Activated T-helper 1 cell treated with anti-CD3 and anti-CD28 coated beads, Interleukin-12 subunit alpha, Interleukin-12 subunit beta, Interleukin-2, Interleukin-4 antibody, amounts not matched to agents 30 ng/mL and 10 ng/mL and 1 ng/mL, durations not matched to agents 14 hours and 24 hours and 36 hours (primary cell): ENCODE results near the gene DCLK2. TPM values are rescaled to one million over a fixed set of nuclear protein-coding genes. Genes with fewer than 3 reads are reported as not detected.

Experiments
- DNase-seq: peaks from one replicate; pipeline ENCODE4 v3.0.0; 2021; ENCODE audit warnings: low spot score
- H3K27ac Mint-ChIP-seq: one replicate; pipeline ENCODE4 v1.8.0; 2021; ENCODE audit warnings: mild to moderate bottlenecking, mixed read lengths
- H3K27me3 Mint-ChIP-seq: one replicate; pipeline ENCODE4 v1.8.0; 2022; ENCODE audit warnings: mild to moderate bottlenecking, moderate library complexity, mixed read lengths; ENCODE audit not compliant: insufficient read depth
- H3K36me3 Mint-ChIP-seq: one replicate; pipeline ENCODE4 v1.8.0; 2021; ENCODE audit warnings: low read depth, mixed read lengths
- H3K4me1 Mint-ChIP-seq: one replicate; pipeline ENCODE4 v1.8.0; 2021; ENCODE audit warnings: low read depth, mixed read lengths
- H3K4me3 Mint-ChIP-seq: one replicate; pipeline ENCODE4 v1.8.0; 2021; ENCODE audit warnings: mild to moderate bottlenecking, moderate library complexity, mixed read lengths
- H3K9me3 Mint-ChIP-seq: one replicate; pipeline ENCODE4 v1.8.0; 2021; ENCODE audit warnings: mixed read lengths
- intact Hi-C: fragments of 100-400 bp; cut with micrococcal nuclease; formaldehyde crosslinking; loops from one replicate; pipeline ENCODE4 v1.15.1; 2024
- total RNA-seq: library from RNA; stranded (reverse); gene quantifications from 2 replicates; pipeline ENCODE4 v1.2.3, GENCODE V29; 2022

DCLK2 gene
- total RNA-seq, 1 donor from 2014 or later = 0.08 TPM

- intact Hi-C loops = loop anchor here (1.0 kb wide), 1 partner anchor 97 kb away; no protein-coding TSS in a partner anchor
- H3K36me3 Mint-ChIP-seq = no peaks in the 10 kb centered on the region
- no peaks in the 10 kb centered on the region for H3K9me3 Mint-ChIP-seq
- no peaks in the 10 kb centered on the region for H3K4me1 Mint-ChIP-seq
- DNase-seq = no peak
- H3K27ac Mint-ChIP-seq = no peak overlapping the region
- H3K4me3 Mint-ChIP-seq = peak overlapping the region; percentile 22
- H3K27me3 Mint-ChIP-seq = peaks cover 53% of the 10 kb centered on the region
These were observed 385 bp downstream of the DCLK2 start for GRCh38 chr4:150078579-150079080.

- Mint-ChIP-seq H3K4me1 (no peaks in the 10 kb centered on the region), H3K4me3 (peak overlapping the region; percentile 54), H3K27me3 (peaks cover 53% of the 10 kb centered on the region), H3K9me3 (no peaks in the 10 kb centered on the region), H3K27ac (no peak overlapping the region), H3K36me3 (no peaks in the 10 kb centered on the region)
- no peak for DNase-seq
- intact Hi-C loops = loop anchor here (1.0 kb wide), 1 partner anchor 98 kb away; no protein-coding TSS in a partner anchor
These were observed 886 bp downstream of the DCLK2 start for GRCh38 chr4:150079081-150079581.

GRCh38 chr4:150080337-150080736, 2.1 kb downstream of the DCLK2 start:
- DNase-seq = no peak
- intact Hi-C loops = no loop called here
- H3K27ac Mint-ChIP-seq = no peak overlapping the region

GRCh38 chr4:150080875-150081274, 2.6 kb downstream of the DCLK2 start:
- DNase-seq = no peak
- Mint-ChIP-seq H3K9me3 (no peaks in the 10 kb centered on the region), H3K4me1 (no peaks in the 10 kb centered on the region), H3K27me3 (peaks cover 42% of the 10 kb centered on the region), H3K4me3 (no peak overlapping the region), H3K36me3 (no peaks in the 10 kb centered on the region), H3K27ac (no peak overlapping the region)
- intact Hi-C loops = no loop called here

More at GRCh38 chr4:150080337-150080736, 2.1 kb downstream of the DCLK2 start:
- no peaks in the 10 kb centered on the region for H3K9me3 Mint-ChIP-seq
- H3K4me3 Mint-ChIP-seq = no peak overlapping the region
- no peaks in the 10 kb centered on the region for H3K4me1 Mint-ChIP-seq
- H3K36me3 Mint-ChIP-seq = no peaks in the 10 kb centered on the region
- H3K27me3 Mint-ChIP-seq = peaks cover 46% of the 10 kb centered on the region

GRCh38 chr4:150082241-150082640, 4.0 kb downstream of the DCLK2 start:
- H3K4me1 Mint-ChIP-seq = no peaks in the 10 kb centered on the region
- DNase-seq = no peak
- no peak overlapping the region for H3K4me3 Mint-ChIP-seq
- no peaks in the 10 kb centered on the region for H3K9me3 Mint-ChIP-seq
- intact Hi-C loops = no loop called here
- H3K36me3 Mint-ChIP-seq = no peaks in the 10 kb centered on the region
- H3K27me3 Mint-ChIP-seq = peaks cover 29% of the 10 kb centered on the region
- H3K27ac Mint-ChIP-seq = no peak overlapping the region

- no peak for DNase-seq
- no peaks in the 10 kb centered on the region for H3K36me3 Mint-ChIP-seq
- no peaks in the 10 kb centered on the region for H3K9me3 Mint-ChIP-seq
- peaks cover 9% of the 10 kb centered on the region for H3K27me3 Mint-ChIP-seq
- H3K27ac Mint-ChIP-seq = no peak overlapping the region
- no peaks in the 10 kb centered on the region for H3K4me1 Mint-ChIP-seq
- intact Hi-C loops = no loop called here
- no peak overlapping the region for H3K4me3 Mint-ChIP-seq
These were observed 8.8 kb downstream of the DCLK2 start for GRCh38 chr4:150087006-150087405.

GRCh38 chr4:150089732-150090131, 11.5 kb downstream of the DCLK2 start:
- no peak for DNase-seq
- H3K27ac Mint-ChIP-seq = no peak overlapping the region
- no peaks in the 10 kb centered on the region for H3K9me3 Mint-ChIP-seq
- no peak overlapping the region for H3K4me3 Mint-ChIP-seq
- intact Hi-C loops = no loop called here
- no peaks in the 10 kb centered on the region for H3K27me3 Mint-ChIP-seq
- no peaks in the 10 kb centered on the region for H3K36me3 Mint-ChIP-seq
- no peaks in the 10 kb centered on the region for H3K4me1 Mint-ChIP-seq

- Mint-ChIP-seq H3K36me3 (no peaks in the 10 kb centered on the region), H3K4me1 (no peaks in the 10 kb centered on the region), H3K27me3 (no peaks in the 10 kb centered on the region), H3K9me3 (no peaks in the 10 kb centered on the region), H3K27ac (no peak overlapping the region), H3K4me3 (no peak overlapping the region)
- intact Hi-C loops = no loop called here
- DNase-seq = no peak
These were observed 12.6 kb downstream of the DCLK2 start for GRCh38 chr4:150090836-150091235.

- Mint-ChIP-seq H3K4me3 (no peak overlapping the region), H3K27ac (no peak overlapping the region), H3K36me3 (no peaks in the 10 kb centered on the region), H3K9me3 (no peaks in the 10 kb centered on the region), H3K27me3 (peaks cover 3% of the 10 kb centered on the region), H3K4me1 (no peaks in the 10 kb centered on the region)
- DNase-seq = no peak
- intact Hi-C loops = no loop called here
These were observed 16.4 kb downstream of the DCLK2 start for GRCh38 chr4:150094676-150095075.

- Mint-ChIP-seq H3K36me3 (no peaks in the 10 kb centered on the region), H3K27me3 (peaks cover 3% of the 10 kb centered on the region)
These were observed 18.4 kb downstream of the DCLK2 start for GRCh38 chr4:150096625-150097024.

GRCh38 chr4:150098214-150098613, 20.0 kb downstream of the DCLK2 start:
- Mint-ChIP-seq H3K4me1 (no peaks in the 10 kb centered on the region), H3K27ac (no peak overlapping the region), H3K4me3 (no peak overlapping the region), H3K36me3 (no peaks in the 10 kb centered on the region), H3K27me3 (peaks cover 6% of the 10 kb centered on the region), H3K9me3 (no peaks in the 10 kb centered on the region)
- intact Hi-C loops = no loop called here
- no peak for DNase-seq

More at GRCh38 chr4:150096625-150097024, 18.4 kb downstream of the DCLK2 start:
- intact Hi-C loops = no loop called here
- DNase-seq = no peak
- Mint-ChIP-seq H3K27ac (no peak overlapping the region), H3K4me1 (no peaks in the 10 kb centered on the region), H3K4me3 (no peak overlapping the region), H3K9me3 (no peaks in the 10 kb centered on the region)

GRCh38 chr4:150104404-150105027, 26.3 kb downstream of the DCLK2 start:
- Mint-ChIP-seq H3K36me3 (no peaks in the 10 kb centered on the region), H3K27ac (no peak overlapping the region), H3K4me3 (no peak overlapping the region), H3K27me3 (peaks cover 3% of the 10 kb centered on the region), H3K4me1 (no peaks in the 10 kb centered on the region), H3K9me3 (no peaks in the 10 kb centered on the region)
- intact Hi-C loops = no loop called here
- DNase-seq = no peak

GRCh38 chr4:150106886-150107285, 28.6 kb downstream of the DCLK2 start:
- no peak for DNase-seq
- Mint-ChIP-seq H3K27ac (no peak overlapping the region), H3K4me1 (no peaks in the 10 kb centered on the region), H3K4me3 (no peak overlapping the region), H3K27me3 (peaks cover 3% of the 10 kb centered on the region), H3K9me3 (no peaks in the 10 kb centered on the region), H3K36me3 (no peaks in the 10 kb centered on the region)
- intact Hi-C loops = no loop called here
